HT-29 (cell line): ENCODE measurements around the gene SPPL2C. TPM values are rescaled to one million over a fixed set of nuclear protein-coding genes. Genes with fewer than 3 reads are reported as not detected.
"Not testable (repeated sequence)": the region's sequence is repeated elsewhere in the genome, so short reads cannot be mapped to it uniquely, and the experiment has no call there.

Experiments used
- DNase-seq: peaks from one replicate; pipeline ENCODE4 v3.0.0-alpha.2; 2015; ENCODE audit warnings: low spot score
- total RNA-seq: library from RNA; depleted of rRNA; stranded (reverse); fragments of >200 nt; shearing (Covaris generic); gene quantifications from 2 replicates; pipeline ENCODE4 v1.2.3, GENCODE V29; 2014

The SPPL2C gene
- total RNA-seq, 1 experiment from 2014 or later, result not detected

GRCh38 chr17:45849536-45849990 is 4.9 kb downstream of the SPPL2C start:
- no peak for DNase-seq

GRCh38 chr17:45850011-45850410 is 5.3 kb downstream of the SPPL2C start:
- no peak for DNase-seq

- DNase-seq, result no peak
These were observed 5.8 kb downstream of the SPPL2C start for GRCh38 chr17:45850468-45850867.

DNA sequence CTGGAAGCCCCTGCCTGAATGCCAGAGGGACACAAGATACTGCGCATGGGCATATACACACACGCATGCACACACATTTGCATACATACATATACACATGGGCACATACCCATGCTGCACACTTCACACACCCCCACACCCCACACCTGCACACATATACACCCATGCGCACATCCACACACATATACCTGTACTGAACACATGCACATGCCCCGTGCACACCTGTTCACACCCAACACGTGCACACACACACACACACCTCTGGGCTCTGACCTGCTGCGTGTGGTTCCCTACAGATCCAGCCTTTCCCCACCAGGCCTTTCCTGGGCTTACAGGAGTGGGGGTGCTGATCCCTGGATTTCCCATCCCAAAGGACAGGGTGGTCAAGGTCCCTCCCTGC is 6.3 kb downstream of the SPPL2C start:
- DNase-seq, result no peak

DNA sequence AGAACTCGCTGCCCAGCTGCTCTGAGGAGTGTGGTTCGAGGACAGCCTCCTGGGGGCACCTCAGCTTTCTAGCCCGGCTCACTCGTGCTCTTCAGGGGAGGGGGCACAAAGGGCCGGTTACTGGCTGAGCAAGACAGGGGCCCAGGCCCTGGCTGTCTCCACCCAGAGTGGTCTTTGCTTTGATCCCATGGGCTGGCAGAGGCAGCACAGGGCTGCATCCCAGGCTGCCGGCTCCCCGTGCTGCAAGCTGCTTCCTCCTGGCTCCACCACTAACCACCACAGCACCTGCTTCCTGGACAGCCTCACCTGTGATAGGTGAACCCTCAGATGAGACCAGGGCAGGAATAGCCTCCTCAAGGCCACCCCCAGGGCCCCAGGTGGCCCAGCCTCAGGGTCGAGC is 6.8 kb downstream of the SPPL2C start:
- DNase-seq, result no peak

GRCh38 chr17:45851873-45852272 is 7.2 kb downstream of the SPPL2C start:
- no peak for DNase-seq

DNA sequence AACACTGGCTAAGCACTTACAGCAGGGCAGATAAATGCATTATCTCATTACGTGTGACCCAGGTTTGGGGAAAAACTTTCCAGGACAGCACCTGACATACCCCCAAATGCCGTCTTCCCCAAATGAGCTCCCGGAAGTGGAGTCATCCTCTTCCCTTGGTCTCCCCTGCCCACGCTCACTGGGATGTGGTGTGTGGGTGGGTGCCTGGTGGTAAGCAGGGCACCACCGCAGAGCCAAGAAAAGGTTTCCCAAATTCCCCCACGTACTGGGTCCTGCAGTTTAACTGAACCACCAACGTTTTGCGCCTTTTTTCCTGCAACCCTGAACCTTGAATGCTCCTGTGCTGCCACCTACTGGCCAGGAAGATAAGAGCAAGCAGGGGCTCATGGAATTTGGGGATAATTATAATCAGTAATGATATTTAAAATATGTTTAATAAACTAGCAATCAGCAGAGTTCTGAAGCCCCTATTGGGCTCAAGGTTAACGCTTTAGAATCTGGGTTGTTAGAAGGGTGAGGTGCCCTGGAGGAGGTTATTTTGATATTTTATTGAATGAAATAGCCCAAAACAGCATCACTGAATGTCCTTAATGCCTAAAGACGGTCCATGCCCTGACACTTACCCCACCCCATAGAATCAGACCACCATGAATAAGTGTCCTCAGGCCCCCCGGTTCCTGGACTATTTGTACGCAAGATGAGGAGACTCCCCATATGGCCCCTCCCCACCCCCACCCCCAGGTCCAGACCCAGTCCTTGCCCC is 8.0 kb downstream of the SPPL2C start:
- DNase-seq, result peak; percentile 75

DNA sequence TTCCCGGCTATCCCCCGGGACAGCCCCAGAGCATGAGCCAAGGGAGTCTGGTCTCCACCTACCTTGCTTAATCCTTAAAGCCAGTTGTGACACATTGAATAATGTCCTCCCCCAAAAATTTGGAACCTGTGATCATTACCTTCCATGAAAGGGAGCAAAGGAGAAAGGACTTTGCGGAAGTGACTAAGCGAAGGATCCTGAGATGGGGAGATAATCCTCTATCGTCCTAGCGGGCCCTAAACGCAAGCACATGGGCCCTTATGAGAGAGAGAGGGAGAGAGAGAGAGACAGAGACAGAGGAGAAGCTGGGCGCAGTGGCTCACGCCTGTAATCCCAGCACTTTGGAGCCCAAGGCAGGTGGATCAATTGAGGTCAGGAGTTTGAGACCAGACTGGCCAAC is 9.5 kb downstream of the SPPL2C start:
- no peak for DNase-seq

DNA sequence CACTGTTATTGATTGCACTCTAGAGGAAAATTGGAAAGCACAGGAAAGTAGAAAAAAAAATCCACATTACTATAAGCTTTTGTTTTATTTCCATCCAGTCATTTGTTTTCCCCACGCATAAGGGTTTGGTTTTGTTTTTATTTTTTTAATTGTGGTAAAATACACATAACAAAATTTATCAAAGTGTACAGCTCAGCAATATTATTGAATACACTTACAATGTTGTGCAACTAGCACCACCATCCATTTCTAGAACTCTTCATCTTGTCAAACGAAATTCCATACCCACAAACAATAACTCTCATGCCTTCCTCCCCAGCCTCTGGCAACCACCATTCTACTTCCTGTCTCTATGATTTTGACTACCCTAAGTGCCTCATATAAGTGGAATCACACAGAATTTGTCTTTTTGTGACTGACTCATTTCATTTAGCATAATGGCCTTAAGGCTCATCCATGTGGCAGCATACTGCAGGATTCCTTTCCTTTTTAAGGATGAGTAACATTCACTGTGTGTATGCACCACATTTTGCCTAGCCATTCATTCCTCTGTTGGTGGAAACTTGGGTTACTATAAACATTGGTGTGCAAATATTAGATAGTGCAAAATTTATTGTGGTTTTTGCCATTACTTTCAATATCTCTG is 11.1 kb downstream of the SPPL2C start:
- DNase-seq, result no peak

DNA sequence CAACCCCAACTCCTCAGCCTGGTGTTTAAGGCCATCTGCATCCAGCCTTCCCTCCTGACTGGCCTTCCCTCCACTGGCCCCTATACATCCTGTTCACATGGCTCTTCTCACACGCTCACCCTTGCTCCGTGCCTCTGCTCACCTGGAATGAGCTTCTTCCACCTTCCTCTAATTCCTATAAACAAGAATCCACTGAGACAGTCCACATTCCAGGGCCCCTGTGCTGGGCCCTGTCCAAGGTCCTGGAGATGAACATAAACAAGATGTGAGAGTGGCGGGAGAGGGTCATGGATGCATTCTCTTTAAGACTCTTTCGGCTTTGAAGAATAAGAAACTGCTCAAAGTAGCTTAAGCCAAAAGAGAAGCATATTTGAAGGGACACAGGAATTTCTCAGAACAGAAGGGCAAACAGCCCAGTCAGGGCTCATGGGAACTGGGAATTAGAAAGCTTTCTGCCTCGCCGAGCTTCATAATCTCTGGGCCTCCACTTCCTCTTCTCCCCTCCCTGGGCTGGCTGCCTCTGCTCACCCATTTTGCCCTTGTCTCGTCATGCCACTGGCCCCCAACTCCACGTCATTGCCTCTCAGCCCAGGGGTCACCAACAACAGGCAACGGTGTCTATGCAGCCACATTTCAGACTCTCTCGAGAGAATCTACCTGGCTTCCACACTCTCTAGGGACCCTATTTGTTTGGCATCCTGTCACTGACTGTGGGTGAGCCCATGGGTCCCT is 13.5 kb downstream of the SPPL2C start:
- DNase-seq, result peak; percentile 49

DNA sequence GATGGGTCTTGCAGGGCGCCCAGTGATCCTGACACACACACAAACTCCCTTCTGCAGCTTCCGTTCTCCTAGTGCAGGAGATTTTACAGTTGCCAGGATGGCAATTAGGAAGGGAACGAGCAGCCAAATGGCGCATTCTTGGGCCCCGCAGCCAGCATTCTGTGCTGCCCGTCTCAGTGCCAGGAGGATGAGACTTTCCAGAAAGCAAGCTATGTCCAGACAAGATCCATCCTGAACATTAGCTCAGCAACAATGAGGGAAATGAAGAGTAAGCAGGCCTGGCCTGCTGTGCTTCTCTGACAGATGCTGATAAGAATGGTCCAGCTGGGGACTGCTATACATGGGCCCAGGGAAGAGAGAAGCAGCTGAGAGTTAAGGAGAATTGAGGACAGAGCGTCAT is 16.5 kb downstream of the SPPL2C start:
- no peak for DNase-seq

GRCh38 chr17:45862127-45862526 is 17.4 kb downstream of the SPPL2C start:
- DNase-seq, result not testable (repeated sequence)

- DNase-seq, result no peak
These were observed 19.4 kb downstream of the SPPL2C start for GRCh38 chr17:45863857-45864654.

DNA sequence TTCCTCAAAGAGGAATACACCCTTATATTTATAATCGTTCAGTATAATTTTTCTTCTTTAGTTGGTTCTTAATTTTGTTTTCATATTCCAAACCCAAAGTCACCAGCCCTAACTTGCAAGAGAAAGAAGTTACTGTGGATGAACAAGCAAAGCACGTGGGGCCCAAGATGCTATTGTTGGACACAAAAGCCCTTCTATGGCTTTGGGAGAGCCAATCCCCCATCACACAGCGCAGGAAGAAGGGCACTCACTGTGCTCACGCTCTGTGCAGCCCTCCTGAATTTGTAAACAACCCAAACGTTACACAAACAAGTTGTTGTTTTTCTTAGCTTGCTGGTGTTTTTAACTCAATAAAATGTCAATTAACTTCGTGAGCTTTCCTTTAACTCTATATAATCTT is 22.5 kb downstream of the SPPL2C start:
- DNase-seq, result no peak

DNA sequence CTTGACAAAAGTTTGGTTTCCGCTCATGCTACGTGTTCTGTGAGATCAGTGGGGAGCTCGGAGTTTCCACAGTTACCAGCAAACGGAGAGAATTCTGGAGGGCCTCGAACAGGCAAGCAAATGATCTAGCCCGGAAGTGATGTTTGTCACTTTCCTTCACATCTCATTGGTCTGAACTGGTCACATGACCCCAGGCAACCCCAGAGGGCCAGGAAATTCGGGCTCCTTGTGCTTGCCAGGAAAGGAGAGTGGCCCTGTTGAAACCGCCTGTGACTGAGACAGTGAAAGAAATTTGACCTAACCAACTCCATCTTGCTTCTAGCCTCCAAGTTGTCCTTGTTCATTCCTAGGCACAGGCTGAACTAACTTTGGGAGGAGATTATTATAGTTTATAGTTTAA is 23.0 kb downstream of the SPPL2C start:
- DNase-seq, result no peak

DNA sequence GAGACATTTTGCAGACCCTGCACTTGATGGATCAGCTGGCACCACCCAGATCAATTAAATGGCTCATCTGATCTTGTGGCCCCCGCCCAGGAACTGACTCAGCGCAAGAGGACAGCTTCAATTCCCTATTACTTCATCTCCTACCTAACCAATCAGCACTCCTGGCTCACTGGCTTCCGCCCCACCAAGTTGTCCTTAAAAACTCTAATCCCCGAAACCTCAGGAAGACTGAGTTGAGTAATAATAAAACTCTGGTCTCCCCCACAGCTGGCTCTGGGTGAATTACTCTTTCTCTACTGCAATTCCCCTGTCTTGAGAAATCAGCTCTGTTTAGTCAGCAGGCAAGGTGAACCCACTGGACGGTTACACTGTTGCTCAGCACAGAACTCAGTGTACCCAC is 23.6 kb downstream of the SPPL2C start:
- no peak for DNase-seq

DNA sequence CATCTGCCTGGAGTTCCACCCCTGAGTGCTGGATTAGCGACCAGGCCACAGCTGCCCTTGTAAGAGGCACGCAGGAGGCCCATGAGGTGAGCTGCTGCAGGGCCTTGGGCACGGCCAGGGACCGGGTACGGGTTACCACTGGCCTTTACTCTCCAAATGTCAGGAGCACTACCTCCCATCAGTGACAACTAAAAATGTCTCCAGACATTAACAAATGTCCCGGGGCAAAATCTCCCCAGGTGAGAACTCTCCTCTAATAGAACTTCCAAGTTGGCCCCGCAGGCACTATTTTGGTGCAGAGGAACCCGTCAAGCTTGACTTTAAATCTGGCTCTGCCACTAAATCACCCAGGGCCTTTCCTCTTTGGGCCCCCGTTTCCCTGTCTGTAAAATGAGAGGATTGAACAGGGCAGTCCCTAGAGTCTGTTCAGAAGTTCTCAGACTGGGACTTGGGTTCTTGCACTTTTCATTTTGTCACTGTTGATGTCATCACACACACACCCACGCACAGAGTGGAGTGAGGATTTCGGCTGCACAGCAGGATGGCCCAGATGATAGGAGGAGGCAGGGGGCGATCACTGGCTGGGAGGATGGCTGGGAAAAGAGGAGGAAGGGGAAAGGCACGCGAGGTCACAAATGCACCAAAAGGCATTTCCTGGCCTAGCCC is 25.1 kb downstream of the SPPL2C start:
- DNase-seq, result no peak

- no peak for DNase-seq
These were observed 25.8 kb downstream of the SPPL2C start for GRCh38 chr17:45870342-45870974.

GRCh38 chr17:45871718-45872117 is 27.0 kb downstream of the SPPL2C start:
- no peak for DNase-seq

- DNase-seq, result no peak
These were observed 29.0 kb downstream of the SPPL2C start for GRCh38 chr17:45873728-45874127.

- DNase-seq, result no peak
These were observed 29.5 kb downstream of the SPPL2C start for GRCh38 chr17:45874151-45874550.
